HG03354 (cell line): ENCODE data around the gene FAM43A.

Experiments
- ATAC-seq: cut with Tn5 transposase; IDR thresholded peaks from one replicate; pipeline ENCODE4 v1.9.1; 2021; ENCODE audit warnings: mild to moderate bottlenecking; ENCODE audit not compliant: unreplicated experiment, poor library complexity, severe bottlenecking

FAM43A gene

GRCh38 chr3:194702545-194702944, 16.9 kb downstream of the FAM43A start:
- ATAC-seq: no peak

DNA sequence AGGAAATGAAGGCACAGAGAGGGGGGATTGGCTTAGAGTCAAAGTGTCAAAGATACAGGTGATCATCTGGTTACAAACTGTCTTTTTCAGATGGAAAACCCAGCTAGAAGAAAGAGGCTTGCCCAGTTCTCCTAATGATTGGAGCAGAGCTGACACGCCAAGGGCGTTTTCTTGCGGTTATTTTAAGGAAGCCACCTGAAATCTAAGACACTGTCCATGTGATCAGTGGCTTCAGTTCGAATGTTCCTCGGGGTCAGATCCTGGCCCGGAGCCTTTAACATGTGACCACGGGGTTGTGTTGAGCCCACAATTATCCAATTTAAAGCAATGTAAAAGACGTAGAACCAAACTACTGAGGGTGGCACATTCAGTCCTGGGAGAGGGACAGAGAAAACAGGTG, 19.5 kb downstream of the FAM43A start:
- ATAC-seq: no peak

GRCh38 chr3:194705761-194706160, 20.1 kb downstream of the FAM43A start:
- no peak for ATAC-seq

DNA sequence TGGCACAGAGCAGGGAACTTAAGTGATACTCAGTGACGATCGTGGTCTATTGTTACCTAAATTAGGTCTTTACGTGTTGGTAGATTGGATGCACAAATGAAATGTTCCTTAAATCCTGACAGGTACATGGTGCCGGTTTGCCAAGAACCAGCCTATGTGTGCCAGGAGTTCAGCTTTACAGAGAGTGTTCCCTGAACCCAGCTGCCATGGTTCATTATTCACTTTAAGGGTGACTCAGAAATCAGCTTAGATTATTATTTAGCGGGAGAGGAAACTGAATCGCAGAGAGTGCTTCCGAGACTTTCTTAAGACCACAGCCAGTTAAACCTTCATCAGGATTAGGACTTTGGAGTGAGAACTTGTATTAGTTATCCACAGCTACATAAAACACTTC, 21.5 kb downstream of the FAM43A start:
- no peak for ATAC-seq

GRCh38 chr3:194711286-194711685, 25.6 kb downstream of the FAM43A start:
- ATAC-seq: no peak

DNA sequence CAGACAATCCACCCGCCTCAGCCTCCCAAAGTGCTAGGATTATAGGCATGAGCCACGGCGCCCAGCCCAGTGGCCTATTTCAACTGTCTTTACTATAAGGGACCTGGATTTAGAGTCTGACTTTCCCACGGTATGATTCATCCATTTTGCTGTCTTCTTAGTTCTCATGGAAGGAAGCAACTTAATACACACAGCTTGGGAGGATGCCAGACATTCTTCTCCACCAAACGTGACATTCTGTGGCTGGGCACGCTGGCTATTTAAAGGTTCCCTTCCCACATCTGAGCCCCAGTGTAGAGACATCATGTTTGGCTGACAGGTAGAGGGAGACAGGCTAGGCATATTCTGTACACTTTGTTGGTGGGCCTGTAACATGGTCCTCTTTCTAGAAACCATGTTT, 26.2 kb downstream of the FAM43A start:
- no peak for ATAC-seq

- no peak for ATAC-seq
Observed at GRCh38 chr3:194713299-194714136, 27.8 kb downstream of the FAM43A start.

- ATAC-seq: no peak
Observed at GRCh38 chr3:194714137-194714455, 28.4 kb downstream of the FAM43A start.

DNA sequence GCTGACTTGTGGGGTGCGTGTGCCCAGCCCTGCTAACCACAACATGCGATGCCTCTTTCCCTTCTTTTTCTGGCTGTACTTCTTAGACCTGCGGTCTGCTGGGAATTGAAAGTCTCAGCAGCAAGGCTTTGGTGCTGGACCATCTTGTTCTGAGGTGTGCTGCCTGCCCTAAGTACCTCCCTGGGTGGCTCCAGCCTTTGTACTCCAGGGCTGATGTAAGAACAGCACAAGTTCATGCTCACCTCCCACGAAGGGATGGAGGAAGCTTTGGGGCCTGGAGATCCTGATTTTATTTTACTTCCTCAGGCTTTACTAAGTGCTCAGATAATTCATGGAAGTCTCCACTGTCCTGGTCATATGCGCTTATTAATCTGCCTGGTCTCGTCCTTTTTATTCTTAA, 28.9 kb downstream of the FAM43A start:
- ATAC-seq: no peak

GRCh38 chr3:194715022-194715800, 29.5 kb downstream of the FAM43A start:
- no peak for ATAC-seq

DNA sequence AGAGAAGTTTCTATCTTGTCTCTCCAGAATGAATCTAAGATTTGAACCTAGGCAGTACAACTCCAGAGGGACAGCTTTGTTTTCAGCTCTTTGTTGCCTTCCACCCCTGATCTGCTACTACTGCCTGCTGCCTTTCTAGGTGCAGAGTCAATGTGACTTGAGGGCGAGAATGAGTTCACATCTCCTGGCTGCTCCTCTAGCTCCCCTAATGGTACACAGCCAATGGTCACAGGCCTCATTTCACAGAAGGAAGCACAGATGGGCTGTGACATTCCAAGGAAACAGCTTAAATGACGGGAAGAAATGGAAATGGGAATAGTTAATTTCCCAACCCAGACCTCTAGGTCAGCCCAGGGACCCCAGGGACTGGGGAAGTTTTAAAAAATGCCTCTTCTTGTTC, 32.4 kb downstream of the FAM43A start:
- no peak for ATAC-seq

DNA sequence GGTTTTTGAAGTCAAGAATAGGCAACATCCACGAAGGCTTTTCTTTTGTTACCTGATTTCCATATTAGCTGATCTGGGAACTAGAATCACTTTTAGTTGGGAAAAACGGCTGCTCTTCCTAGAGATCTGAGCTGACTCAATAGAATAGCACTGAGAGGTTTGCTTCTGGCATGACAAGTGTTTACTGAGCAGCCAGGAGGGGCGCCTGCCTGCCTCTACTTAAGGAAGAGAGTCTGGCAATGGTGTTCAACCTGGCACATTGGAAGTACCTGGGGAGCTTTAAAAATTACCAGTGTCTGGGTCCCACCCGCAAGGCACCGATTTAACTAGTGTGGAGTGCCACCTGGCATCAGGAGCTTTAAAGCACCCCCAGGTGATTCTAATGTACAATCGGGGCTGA, 34.4 kb downstream of the FAM43A start:
- ATAC-seq: no peak

- ATAC-seq: no peak
Observed at GRCh38 chr3:194723846-194724618, 38.3 kb downstream of the FAM43A start.

DNA sequence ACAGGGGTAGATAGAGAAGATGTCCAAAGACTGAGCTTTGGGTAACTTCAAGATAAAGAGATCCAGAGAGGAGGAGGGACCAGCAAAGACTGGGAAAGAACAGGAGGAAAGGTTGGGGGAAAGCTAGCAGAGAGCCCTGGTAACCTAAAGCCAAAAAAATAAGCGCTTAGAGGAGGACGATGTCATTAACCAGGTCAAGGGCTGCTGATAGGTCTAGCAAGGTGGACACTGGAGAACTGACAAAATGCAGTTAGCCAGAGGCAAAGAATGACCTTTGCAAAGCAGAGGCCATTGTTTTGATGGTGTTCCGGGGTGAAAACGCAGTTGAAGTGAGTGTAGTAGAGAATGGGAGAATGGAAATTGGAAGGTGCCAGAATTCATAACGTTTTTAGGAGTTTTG, 39.7 kb downstream of the FAM43A start:
- ATAC-seq: no peak

- ATAC-seq: no peak
Observed at GRCh38 chr3:194727435-194728128, 41.9 kb downstream of the FAM43A start.

DNA sequence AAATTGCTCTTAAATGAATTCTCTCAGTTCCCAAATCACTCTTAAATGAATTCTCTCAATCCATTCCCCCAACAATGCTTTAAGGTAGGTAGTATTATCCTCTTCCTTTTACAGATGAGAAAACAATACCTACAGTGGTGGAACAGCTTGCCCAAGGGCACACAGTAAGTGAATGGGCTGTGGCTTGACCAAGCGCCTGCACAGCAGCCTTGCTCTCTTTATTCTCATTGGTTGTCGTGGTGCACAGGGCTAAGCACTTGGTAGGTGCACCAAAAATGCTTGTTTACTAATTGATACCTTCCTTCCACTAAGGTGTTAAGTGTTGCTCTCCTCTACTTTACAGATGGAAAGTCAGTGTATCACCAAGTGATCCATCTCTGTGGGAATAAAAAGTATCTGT, 43.3 kb downstream of the FAM43A start:
- ATAC-seq: no peak

DNA sequence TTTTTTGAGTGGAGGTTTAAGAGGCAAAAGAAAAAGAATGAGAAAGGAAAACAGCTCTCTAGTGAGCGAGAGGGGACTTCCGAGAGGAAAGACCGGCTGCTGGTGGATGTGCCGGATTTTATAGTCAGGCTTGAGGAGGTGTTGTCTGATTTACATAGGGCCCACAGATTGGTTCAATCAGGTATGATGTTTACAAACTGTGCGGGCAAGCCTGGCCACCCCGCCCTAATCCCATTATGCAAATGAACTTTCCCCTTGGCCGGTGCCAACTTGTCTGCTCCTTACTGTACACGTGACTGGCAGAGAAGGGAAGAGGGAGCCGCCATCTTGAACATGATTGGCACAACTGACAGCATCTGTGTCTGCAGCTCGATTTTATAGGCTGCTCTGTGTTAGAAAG, 44.7 kb downstream of the FAM43A start:
- no peak for ATAC-seq

- ATAC-seq: no peak
Observed at GRCh38 chr3:194731506-194732073, 45.9 kb downstream of the FAM43A start.

- no peak for ATAC-seq
Observed at GRCh38 chr3:194732617-194733016, 46.9 kb downstream of the FAM43A start.
